ENCODE results near the gene GRM4.

GRM4 gene

DNA sequence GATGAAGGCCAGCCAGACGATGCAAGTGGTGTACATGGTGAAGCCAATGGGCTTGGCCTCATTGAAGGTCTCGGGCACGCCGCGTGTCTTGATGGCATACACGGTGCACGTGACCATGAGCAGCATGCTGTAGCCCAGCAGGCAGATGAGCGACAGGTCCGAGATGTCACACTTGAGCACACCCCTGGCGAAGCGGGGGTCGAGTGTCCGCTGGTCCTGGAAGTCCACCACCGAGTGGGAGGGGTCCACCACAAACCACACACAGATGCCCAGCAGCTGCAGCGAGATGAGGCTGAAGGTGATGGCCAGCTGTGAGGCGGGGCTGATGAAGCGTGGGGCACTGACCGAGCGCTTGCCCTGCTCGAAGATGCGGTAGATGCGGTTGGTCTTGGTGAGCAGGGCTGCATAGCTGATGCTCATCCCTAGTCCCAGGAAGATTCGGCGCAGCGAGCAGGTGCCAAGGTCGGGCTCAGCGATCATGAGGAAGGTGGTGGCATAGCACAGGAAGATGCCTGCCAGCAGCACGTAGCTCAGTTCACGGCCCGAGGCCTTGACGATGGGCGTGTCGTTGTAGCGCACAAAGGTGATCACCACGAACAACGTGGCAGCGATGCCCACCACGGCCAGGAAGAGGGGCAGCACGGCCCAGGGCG, 110.1 kb downstream of the GRM4 start:
- TF ChIP-seq CTCF (conservative IDR thresholded peaks at IDR 0.05): no peak
- H3K27ac ChIP-seq: no peak overlapping the region

GRCh38 chr6:34035161-34035560, 110.7 kb downstream of the GRM4 start:
- H3K27ac ChIP-seq: no peak overlapping the region
- TF ChIP-seq CTCF (conservative IDR thresholded peaks at IDR 0.05): no peak

DNA sequence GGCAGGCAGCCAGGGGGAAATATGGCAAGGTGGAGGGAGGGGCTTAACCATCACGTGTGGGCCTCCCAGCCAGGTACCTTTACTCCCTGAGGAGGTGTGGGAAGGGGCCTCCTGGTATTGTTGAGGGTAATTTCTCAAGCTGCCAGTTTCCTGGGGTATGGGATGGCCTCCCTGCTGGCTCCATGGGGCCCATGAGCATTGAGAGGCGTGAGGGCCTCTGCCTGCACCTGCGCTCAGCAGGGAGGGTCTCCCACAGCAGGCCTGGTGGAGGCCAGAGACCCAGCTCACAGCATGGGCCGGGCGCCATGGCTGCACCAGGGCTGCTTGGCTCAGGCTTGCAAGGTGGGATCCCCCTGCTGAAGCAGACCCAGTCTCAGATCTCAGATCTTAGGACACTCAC, 113.0 kb downstream of the GRM4 start:
- no peak for TF ChIP-seq CTCF (conservative IDR thresholded peaks at IDR 0.05)

GRCh38 chr6:34031625-34032383, 114.1 kb downstream of the GRM4 start:
- no peak overlapping the region for H3K27ac ChIP-seq
- TF ChIP-seq CTCF (conservative IDR thresholded peaks at IDR 0.05): no peak

More for the DNA sequence above, 113.0 kb downstream of the GRM4 start:
- no peak overlapping the region for H3K27ac ChIP-seq

DNA sequence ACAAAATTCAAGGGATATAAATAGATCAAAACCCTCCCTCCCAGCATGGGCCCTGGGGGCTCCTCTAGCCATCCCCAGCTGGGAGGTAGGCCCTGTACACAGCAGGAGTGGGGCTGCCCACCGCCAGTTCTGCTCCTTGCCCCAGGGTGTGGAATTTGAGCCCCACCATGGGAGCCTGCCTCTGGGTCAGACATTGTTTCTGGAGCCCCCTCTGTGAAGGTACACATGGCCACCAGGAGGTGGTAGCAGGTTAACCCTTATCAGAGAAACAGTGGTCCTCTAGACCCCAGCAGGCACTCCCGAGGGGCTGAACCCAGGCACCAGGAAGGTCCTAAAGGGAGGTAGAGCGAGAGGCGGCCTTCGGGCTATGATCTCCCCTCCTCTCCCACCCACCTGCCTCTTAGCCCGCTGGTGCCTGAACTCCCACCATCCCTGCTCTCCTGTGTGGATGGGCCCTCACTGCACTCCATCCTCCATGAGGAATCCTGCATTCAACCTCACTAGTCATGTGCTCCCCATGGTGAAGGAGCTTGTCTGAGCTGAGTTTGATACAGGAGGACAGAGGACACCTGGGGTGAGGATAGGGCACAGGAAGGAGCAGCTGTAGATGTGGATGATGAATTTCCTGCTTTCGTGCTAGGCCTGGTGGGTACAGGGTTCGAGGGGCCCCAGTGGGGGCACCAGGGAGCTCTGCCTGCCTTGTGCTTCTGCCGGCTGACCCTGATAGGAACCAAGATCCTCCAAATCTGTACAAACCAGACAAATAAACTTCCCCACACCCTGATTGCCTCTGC, 114.9 kb downstream of the GRM4 start:
- no peak for TF ChIP-seq CTCF (conservative IDR thresholded peaks at IDR 0.05)
- H3K27ac ChIP-seq: no peak overlapping the region

GRCh38 chr6:34029489-34030280, 116.2 kb downstream of the GRM4 start:
- no peak for TF ChIP-seq CTCF (conservative IDR thresholded peaks at IDR 0.05)
- no peak overlapping the region for H3K27ac ChIP-seq
